ENCODE data around the gene AP5S1.

AP5S1 gene

GRCh38 chr20:3846740-3847428, 26.5 kb downstream of the AP5S1 start, which contains the start of gene MAVS:
MAVS (plus strand) TSS chr20:3846834; CDS start chr20:3854625, 7,791 bp downstream.
- FAIRE-seq = no peak

- FAIRE-seq = no peak
Measured at GRCh38 chr20:3847429-3847940, 27.1 kb downstream of the AP5S1 start.

GRCh38 chr20:3848565-3848964, 28.2 kb downstream of the AP5S1 start:
- no peak for FAIRE-seq

GRCh38 chr20:3854462-3854871, 34.1 kb downstream of the AP5S1 start:
- FAIRE-seq = no peak

- no peak for FAIRE-seq
Measured at GRCh38 chr20:3857405-3857804, 37.1 kb downstream of the AP5S1 start.

GRCh38 chr20:3858689-3859088, 38.3 kb downstream of the AP5S1 start:
- FAIRE-seq = no peak

GRCh38 chr20:3861191-3861590, 40.8 kb downstream of the AP5S1 start:
- no peak for FAIRE-seq

- FAIRE-seq = no peak
Measured at GRCh38 chr20:3862333-3862732, 42.0 kb downstream of the AP5S1 start.

- FAIRE-seq = no peak
Measured at GRCh38 chr20:3863317-3863716, 43.0 kb downstream of the AP5S1 start.

- no peak for FAIRE-seq
Measured at GRCh38 chr20:3864518-3864917, 44.2 kb downstream of the AP5S1 start.

- FAIRE-seq = no peak
Measured at GRCh38 chr20:3865152-3865886, 45.0 kb downstream of the AP5S1 start.

GRCh38 chr20:3865887-3866407, 45.6 kb downstream of the AP5S1 start:
- FAIRE-seq = no peak

GRCh38 chr20:3866464-3866863, 46.1 kb downstream of the AP5S1 start:
- FAIRE-seq = no peak

- no peak for FAIRE-seq
Measured at GRCh38 chr20:3867802-3868201, 47.5 kb downstream of the AP5S1 start.

- no peak for FAIRE-seq
Measured at GRCh38 chr20:3869839-3870634, 49.7 kb downstream of the AP5S1 start.

GRCh38 chr20:3871550-3872265, 51.4 kb downstream of the AP5S1 start:
- FAIRE-seq = no peak

GRCh38 chr20:3873507-3873906, 53.2 kb downstream of the AP5S1 start:
- no peak for FAIRE-seq

- no peak for FAIRE-seq
Measured at GRCh38 chr20:3874194-3874844, 54.0 kb downstream of the AP5S1 start.

- no peak for FAIRE-seq
Measured at GRCh38 chr20:3875378-3875974, 55.1 kb downstream of the AP5S1 start.

- FAIRE-seq = no peak
Measured at GRCh38 chr20:3876000-3876399, 55.7 kb downstream of the AP5S1 start.

GRCh38 chr20:3876676-3877075, 56.3 kb downstream of the AP5S1 start:
- FAIRE-seq = no peak
